Measurements from ENCODE around the gene TMEM121B.

Gene TMEM121B

GRCh38 chr22:17137861-17138425 lies 16.8 kb upstream of the TMEM121B start:
- no peak for DNase-seq

DNA sequence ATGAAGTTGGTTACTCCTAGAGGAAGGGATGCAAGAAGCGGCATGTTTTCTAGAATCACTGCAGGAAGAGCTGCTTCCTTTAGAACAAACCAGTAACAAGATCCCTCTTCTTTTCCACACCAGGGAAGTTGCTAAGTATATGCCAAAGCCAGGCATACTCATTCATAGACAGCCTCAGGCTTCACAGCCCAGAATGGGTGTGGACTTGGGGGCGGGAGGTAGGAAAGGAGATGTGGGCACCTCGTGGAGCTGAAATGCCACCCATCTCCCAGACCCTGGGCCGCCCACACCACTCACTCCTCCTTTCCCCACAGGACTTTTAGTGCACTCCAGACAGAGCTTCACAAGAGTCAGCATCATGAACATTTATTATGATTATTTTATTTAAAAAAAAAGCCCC lies 16.0 kb upstream of the TMEM121B start:
- DNase-seq = no peak

DNA sequence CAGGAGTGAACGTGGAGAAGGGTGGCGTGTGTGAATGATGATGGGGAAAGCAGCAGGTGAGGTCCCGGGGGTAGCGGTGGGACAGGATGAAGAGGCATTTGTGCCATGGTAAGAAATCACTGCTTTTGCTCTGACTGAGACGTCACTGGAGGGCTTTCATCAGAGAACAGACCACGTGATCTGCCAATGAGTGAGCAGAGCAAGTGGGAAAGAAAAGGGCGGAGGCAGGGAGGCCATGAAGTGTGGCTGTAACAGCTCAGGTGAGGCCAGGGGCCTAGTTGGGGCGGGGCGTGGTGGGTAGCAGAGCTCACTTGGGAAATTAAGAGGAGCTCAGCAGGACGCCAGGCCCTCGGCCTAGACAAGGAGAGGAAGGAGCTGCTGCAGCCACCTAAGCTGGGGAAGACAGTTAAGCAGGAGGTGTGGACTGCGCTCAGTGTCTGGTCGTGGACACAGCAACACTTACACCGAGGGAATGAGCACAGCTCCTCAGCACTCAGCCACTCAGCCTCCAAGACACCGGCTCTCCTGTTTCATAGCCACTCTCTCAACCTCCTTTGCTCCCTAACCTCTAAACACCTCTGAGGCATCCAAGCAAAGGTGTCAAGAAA lies 14.1 kb upstream of the TMEM121B start:
- no peak for DNase-seq

GRCh38 chr22:17133137-17133536 lies 12.0 kb upstream of the TMEM121B start:
- DNase-seq = no peak

GRCh38 chr22:17132112-17132511 lies 11.0 kb upstream of the TMEM121B start:
- DNase-seq = no peak

DNA sequence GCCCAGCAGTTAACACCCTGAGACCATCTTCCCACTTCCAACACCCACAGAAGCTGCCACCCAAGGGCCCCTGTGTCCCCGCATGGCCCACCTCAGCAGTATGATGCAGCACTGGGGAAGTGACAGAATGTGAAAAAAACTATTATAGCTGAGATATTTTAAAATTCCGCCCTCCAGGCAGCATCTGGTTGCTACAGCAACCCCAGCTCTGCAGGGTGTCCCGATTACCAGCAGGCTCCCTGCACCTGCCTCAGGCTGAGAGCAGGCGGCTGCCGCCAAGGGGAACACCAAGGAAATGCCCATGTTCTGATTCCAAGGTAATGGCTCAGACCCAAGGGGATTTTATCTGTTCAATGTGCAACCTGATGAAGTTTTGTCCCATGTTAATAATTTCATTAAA lies 10.5 kb upstream of the TMEM121B start:
- peak; percentile 32 for DNase-seq

GRCh38 chr22:17130199-17130598 lies 9.0 kb upstream of the TMEM121B start:
- DNase-seq = no peak

DNA sequence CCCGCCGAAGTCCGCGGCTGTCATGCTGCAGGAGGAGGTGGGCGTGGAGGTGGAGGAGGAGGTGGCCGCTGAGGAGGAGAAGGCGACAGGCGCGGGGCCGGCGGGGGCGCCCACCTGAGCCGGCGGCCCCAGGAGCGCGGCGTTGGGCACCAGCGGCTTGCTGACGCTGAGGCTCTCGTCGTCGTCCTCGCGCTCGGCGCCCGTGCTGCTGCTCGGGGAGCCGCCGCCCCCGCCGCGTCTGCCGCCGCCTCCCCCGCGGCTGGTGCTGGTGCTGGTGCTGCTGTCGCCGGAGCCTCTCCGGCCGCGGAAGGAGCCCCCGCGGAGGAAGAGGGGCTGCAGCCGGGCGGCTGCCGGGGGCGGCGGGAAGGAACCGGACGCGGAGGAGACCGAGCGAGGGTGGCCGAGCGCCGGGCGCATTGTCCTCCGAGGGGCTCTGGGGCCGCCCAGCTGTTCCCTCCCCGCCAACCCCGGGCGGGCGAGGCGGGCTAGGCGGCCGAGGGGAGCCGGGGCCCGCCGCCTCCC lies 388 bp downstream of the TMEM121B start:
- DNase-seq = no peak

GRCh38 chr22:17120281-17120680 lies 879 bp downstream of the TMEM121B start:
- no peak for DNase-seq

DNA sequence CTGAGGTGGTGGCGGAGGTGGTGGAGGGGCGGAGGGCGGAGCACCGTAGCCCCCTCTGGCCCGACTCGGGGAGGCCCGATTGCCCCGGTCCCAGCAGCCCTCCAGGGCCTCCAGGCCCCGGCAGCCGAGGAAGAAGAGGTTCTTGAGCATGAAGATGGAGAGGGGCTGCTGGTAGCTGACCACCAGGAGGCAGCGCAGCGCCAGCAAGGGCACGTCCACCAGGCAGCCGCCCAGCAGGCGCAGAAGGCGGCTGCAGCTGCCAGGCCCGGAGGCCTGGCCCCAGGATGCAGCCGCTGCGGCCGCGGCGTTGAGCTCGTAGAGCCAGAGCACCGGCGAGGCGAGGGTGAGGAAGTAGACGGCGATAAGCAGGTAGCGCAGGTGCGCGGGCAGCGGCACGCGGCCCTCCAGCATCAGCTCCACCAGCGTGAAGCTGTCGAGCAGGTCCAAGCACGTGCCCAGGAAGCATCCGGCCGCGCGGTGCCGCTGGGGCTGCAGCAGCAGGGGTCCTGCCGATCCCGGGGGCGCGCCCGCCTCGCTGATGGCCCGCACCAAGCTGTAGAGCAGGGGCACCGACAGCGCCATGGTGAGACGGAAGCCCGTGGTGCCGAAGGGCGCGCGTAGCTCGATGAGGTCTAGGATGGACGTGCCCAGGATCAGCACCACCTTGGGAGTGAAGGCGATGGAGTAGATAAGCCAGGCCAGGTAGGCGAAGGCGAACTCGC lies 1.5 kb downstream of the TMEM121B start:
- DNase-seq = peak; percentile 80

GRCh38 chr22:17118342-17118741 lies 2.8 kb downstream of the TMEM121B start:
- DNase-seq = no peak

DNA sequence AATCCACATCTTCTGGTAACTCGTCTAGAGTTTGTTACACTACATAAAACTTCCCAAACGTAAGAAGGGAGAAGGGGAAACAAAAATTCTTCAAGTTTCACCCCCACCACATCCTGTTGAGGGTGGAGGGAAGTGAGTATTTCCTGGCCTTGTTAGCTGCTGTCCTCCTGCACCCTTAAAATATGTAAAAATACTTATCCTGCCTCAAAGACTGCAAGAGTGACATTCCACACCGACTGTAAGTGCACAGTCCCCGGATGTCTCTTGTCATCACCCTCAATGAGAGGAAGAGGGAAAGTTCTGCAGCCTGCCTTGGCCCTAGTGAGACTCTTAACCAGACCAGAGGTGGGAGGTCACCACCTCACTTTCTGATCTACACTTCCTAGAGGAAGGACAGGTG lies 3.3 kb downstream of the TMEM121B start:
- peak; percentile 63 for DNase-seq

- DNase-seq = no peak
Measured at GRCh38 chr22:17117400-17117799, 3.8 kb downstream of the TMEM121B start.

GRCh38 chr22:17116572-17117330 lies 4.4 kb downstream of the TMEM121B start:
- DNase-seq = no peak

- DNase-seq = no peak
Measured at GRCh38 chr22:17115945-17116565, 5.1 kb downstream of the TMEM121B start.

DNA sequence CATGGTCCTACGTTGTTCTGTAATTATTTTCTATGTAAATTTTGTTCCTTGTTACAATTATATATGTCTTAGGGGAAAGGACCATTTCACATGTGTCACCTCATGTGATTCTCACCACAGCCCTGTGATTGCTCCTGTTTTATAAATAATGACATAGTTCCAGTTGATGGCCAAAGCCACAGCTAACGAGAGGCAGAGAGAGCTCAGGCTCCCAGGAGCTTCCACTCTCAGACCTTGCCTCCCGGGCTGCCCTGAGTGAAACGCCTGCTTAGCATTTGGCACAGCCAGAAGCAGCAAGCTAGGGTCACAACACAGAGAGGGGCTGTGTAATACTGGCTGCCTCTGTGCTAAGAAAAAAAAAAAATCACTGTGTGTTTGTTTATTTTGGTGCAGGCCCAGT lies 5.9 kb downstream of the TMEM121B start:
- no peak for DNase-seq

- no peak for DNase-seq
Measured at GRCh38 chr22:17114898-17115235, 6.3 kb downstream of the TMEM121B start.

DNA sequence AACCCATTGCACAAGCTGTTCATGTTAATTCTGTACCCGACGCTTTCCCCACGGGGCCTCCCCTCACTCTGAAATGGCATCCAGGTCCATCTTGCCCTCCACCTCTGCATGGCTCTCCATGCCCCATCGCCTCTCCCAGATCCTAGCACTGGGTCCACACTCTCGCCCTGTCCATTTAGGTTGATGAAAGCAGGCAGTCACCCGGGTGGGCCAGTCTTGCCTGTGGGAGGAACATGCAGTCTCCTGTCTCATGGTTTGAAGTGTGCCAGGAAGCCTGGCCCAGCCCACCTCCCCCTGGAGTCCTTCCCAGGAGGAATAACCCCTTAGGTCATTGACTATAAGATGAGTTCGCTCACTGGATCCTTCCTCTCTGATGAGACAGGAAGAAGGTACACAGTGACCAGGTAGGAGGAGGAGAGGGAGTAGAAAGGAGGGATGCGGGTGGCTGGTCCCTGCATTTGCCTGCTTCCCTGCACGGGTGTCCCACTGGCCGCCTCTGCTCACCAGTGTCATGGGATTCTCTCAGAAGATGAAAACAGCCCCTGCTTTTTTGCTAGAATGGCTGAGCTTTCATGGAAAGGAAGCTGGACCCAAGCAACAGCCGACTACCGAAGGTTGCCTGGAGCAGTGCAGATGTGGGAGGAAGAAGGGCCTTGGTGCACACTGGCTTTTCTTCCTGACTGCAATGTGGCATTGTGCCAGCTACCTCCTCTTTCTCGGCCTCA lies 6.8 kb downstream of the TMEM121B start:
- DNase-seq = no peak

- no peak for DNase-seq
Measured at GRCh38 chr22:17113600-17113999, 7.6 kb downstream of the TMEM121B start.

GRCh38 chr22:17112491-17113042 lies 8.6 kb downstream of the TMEM121B start:
- no peak for DNase-seq

- no peak for DNase-seq
Measured at GRCh38 chr22:17110791-17111550, 10.2 kb downstream of the TMEM121B start.

Data from suppressor macrophage treated with lipopolysaccharide for 4 hours (primary cell).